ENCODE results near the gene PSAP.
"Not testable (repeated sequence)": the region's sequence is repeated elsewhere in the genome, so short reads cannot be mapped to it uniquely, and the experiment has no call there.

Gene PSAP

GRCh38 chr10:71873582-71874211 is 22.6 kb upstream of the PSAP start:
- no peak for DNase-seq

DNA sequence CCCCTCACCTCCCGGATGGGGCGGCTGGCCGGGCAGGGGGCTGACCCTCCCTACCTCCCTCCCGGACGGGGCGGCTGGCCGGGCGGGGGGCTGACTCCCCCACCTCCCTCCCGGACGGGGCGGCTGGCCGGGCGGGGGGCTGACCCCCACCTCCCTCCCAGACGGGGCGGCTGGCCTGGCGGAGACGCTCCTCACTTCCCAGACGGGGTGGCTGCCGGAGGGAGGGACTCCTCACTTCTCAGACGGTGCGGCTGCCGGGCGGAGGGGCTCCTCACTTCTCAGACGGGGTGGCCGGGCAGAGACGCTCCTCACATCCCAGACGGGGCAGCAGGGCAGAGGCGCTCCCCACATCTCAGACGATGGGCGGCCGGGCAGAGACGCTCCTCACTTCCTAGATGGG is 18.6 kb upstream of the PSAP start:
- DNase-seq = not testable (repeated sequence)

DNA sequence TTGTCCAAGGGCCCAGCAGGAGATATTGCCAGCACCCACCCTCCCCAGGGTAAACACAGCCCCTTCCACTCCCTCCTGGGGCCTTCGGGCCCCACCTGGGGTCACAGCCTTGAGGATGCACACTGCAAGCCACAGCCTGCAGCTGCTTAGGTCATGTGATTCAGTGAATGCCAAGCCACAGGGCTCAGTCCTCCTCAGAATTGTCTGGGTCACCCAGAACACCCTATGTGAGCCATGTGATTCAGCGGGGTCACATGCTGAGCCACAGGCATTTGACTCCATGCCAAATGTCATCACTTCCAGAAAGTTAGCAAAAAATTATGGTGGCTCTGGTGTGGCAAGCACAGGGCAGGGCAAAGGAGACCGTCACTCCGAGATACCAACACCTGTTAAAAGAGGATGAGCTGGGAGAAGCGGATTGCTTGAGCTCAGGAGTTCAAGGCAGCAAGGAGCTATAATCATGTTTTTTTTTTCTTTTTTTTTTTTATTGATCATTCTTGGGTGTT is 17.2 kb upstream of the PSAP start:
- no peak for DNase-seq

DNA sequence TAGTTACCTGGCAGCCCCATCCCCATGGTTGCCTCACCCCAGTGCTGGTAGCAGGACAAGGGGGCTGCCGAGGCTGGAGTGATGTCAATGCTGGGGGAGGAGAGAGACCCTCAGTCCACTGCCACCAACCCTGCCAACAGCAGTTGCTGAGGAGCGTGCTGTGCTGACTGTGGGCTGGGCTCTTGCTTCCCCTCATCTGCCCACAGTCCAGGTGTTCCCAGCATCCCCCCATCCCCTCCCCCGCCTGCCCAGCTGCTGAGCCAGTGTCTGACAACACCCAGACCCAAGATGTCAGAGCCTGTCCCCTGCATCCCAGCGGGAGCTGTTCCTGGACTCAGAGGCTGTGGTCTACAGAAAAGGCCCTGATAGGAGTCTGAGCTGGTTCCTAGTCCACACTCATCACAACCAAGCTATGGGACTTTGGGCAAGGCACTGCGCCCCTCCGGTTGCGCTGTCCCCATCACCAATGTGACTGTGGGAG is 14.6 kb upstream of the PSAP start:
- DNase-seq = no peak

DNA sequence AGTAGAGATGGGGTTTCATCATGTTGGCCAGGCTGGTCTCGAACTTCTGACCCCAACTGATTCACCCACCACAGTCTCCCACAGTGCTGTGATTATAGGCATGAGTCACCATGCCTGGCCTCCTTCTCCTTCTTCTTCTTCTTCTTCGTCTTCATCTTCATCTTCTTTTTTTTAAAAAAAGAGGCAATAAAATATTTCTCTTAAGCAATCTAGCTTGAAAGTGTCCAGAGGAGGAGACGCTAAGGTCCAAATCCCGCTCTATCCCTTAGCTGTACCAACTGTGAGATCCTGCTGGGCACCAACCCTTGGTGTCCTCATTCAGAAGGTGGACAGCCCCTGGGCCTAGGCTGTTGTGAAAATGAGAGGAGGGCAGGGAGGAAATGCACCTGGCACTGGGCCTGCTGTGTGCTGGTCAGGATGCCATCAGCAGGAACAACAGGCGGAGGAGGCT is 13.9 kb upstream of the PSAP start:
- DNase-seq = no peak

GRCh38 chr10:71863203-71863602 is 12.2 kb upstream of the PSAP start:
- DNase-seq = no peak

DNA sequence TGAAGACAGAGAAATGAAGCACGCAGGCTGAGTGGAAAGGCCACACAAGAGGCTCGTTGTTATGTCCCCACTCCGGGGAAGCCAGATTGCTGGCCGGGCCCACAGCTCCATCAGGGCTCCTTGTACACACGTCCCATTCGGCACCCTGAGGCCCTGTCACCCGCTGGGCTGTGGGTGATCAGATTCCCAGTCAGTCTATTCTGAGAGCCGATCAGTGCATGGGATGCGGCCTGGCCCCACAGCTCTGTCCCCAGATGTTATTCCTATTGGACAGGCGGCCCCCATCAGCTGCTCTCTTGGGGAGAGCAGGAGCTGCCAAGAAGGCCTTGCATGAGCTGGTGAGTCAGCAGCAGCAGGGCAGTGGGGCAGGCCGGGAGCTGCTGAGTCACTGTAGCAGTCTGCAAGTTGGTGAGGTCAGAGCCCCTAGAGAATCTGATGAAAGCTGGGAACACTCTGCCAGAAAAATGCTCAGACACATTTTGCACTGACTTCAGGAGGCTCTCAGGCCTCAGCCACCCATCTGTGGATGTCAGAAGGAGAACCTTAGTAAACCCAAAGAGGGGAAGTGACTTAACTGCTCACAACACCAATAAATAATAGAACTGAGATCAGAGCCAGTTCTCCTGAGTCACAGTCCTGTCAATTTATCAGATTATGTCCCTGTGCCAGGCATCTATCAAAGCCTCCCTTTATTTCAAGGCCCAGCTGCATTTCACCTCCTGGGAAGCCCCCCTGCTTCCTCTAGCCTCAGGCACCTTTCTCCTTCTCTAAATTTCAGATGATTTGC is 9.4 kb upstream of the PSAP start:
- DNase-seq = no peak

- no peak for DNase-seq
These were observed 7.2 kb upstream of the PSAP start for GRCh38 chr10:71857934-71858890.

- DNase-seq = no peak
These were observed 5.6 kb upstream of the PSAP start for GRCh38 chr10:71856619-71857018.

DNA sequence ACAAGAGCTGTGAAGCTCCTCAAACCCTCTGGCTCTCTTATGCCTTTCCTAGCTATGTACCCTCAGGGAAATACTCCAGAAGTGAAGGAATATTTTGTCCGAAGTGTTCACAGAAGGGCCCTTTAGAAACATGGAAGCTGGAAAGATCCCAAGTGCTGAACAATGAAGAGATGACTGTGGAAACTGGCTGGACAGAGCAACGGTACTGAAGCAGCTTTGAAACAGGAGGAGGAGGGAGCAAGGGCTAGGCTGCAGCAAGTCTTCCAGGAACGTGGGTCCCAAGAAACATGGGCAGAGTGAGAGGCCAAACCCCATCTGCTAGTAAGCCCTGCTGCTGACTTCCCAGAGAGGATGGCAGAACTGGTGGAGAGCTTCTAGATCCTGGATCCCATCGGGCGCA is 3.0 kb upstream of the PSAP start:
- no peak for DNase-seq

GRCh38 chr10:71852355-71852937 is 1.4 kb upstream of the PSAP start:
- DNase-seq = no peak

- DNase-seq = not testable (repeated sequence)
These were observed 529 bp upstream of the PSAP start for GRCh38 chr10:71851465-71852095.

DNA sequence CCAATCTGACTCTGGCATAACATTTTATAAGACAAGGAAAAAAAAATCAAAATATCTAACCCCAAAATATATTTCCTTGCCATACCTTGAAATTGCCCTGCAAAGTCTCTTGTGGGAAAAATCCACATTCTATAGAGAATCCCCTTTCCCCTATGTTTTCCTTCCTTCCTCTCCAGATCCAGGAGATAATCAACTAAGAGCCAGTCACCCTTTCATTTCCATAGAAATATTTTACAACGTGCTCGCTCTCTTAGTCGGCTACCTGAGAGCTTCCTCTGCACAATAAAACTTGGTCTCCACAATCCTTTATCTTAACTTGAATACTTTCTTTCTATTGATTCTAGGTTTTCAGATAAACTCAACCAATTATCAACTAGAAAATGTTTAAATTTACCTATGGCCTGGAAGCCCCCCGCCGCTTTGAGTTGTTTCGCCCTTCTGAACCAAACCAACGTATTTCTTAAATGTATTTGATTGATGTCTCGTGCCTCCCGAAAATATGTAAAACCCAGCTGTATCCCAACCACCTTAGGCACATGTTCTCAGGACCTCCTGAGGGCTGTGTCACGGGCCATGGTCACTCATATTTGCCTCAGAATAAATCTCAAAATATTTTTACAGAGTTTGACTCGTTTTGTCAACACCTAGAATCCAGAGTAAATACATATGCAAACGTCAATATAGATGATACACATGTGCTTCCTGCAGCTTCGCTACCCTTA is 869 bp downstream of the PSAP start:
- DNase-seq = no peak

DNA sequence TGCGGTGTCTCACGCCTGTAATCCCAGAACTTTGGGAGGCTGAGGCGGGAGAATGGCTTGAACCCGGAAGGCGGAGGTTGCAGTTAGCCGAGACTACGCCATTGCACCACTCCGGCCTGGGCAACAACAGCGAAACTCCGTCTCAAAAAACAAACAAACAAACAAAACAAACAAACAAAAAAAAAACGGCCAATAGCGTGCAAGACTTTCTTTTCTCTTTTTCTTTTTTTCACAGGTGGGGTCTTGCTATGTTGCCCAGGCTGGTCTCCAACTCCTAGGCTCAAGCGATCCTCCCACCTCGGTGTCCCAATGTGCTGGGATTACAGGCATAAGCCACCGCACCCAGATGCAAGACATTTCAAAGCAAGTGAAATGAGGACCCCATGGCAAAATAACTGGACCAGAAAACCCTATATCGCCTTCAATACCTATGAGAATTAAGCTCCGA is 1.6 kb downstream of the PSAP start:
- DNase-seq = no peak

DNA sequence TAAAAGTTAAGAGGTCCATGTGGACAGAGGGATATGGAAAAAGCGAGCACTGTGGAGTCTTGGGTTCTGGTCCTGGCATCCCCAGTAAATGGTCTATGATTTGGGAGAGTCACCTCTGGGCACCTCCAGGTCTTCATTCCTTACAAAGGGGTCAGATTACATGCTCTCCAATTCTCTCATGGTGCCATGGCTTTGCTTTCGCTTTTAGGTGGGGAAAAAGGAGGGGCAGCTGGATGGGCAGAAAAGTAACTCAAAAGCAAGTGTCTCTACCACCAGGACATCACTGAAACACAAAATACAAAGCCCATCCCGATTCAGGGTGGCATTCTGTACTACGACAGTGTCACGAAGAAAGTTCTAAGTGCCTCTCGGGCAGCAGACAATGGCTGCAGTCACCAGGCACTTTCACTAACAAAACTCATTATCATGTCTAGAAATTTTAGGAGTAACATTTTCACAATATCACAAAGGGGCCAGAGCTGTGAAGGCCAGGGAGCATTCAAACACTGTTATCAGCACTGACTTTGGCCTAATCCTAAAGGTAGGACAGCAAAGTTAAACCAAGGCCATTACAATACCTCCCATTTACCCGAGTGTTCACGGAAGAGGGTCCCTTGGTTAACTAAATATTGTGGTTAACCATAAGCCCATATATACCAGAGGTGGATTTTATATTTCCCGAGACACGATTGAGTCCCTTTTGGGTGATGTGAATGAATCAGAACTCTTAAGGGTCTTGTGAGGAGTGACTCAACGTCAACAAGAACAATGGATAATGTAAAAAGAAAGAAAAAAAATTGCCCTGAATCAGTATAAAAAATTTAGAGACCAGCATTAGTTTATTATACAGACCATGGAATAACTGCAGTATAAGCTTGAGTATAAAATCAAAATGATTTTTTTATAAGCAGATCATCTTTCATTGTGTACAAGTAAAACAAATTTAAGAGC is 2.5 kb downstream of the PSAP start:
- no peak for DNase-seq

GRCh38 chr10:71847418-71847817 is 3.6 kb downstream of the PSAP start:
- DNase-seq = no peak

- no peak for DNase-seq
These were observed 4.2 kb downstream of the PSAP start for GRCh38 chr10:71846816-71847215.

DNA sequence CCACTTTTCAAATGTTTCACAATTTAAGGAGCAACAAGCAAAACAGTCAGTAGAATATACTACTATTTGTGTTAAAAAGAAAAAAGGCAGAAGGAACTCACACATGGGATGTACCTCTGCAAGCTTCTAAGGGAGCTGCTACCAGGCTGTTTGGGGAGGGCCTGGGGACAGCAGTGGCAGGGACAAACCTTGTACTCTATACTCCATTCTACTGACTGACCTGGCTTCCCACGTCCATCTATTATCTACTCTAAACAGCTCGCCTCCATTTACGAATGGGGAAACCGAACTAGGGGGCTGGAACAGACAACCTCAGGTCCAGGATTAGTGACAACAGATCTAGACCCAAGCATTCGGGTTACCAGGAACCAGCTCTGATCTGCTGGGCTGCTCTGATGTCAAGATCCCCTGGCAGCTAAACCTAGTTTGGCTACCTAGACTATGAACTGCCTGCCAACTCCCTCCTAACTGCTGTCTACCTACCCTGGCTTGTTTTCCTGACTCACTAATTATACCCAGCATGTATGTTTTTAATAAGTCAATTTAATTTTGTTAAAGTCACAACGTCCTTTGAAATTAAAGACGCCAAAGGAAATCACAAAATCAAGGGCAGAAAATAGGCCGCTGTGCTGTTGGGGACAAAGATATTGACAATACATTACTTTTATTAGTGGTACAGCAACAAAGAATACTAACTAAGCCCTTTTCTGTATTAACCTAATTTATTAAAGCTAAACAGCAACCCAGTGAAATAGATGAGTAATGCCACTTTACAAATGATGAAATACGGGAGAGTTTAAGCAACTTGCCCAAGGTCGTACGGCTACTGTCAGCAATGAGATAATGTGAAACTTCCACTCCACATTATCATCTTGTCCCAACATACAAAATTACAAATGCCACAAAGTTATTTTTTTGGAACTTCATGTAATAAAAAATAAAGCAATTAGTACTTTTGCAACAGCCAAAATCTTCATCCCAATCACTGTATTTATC is 5.3 kb downstream of the PSAP start:
- DNase-seq = no peak

GRCh38 chr10:71844695-71845094 is 6.4 kb downstream of the PSAP start:
- no peak for DNase-seq

All from NCI-H1105 (cell line).